Smooth muscle cell (in vitro differentiated cells): ENCODE measurements around the gene ENTPD1. TPM values are rescaled to one million over a fixed set of nuclear protein-coding genes. Genes with fewer than 3 reads are reported as not detected.
A peak's percentile ranks its signal among the peaks of the same experiment; 100 is the strongest.

Experiments
- DNase-seq: peaks from one replicate; lab custom pipeline; 2025; ENCODE audit not compliant: unreplicated experiment; lab: John Stamatoyannopoulos, UW
- H2AFZ ChIP-seq: fragments of 200-600 bp; sonication (generic); 2 replicates; pipeline ENCODE4 v1.6.0; 2016; ENCODE audit warnings: antibody characterized with exemption, low read depth, mild to moderate bottlenecking
- H3F3A ChIP-seq: fragments of 200-600 bp; sonication (generic); 2 replicates; pipeline ENCODE4 v1.6.0; 2017; ENCODE audit warnings: antibody characterized with exemption, low read depth
- H3K27ac ChIP-seq: fragments of 200-600 bp; sonication (generic); 2 replicates; pipeline ENCODE4 v1.5.1; 2016; ENCODE audit warnings: low read depth, mild to moderate bottlenecking
- H3K27me3 ChIP-seq: fragments of 200-600 bp; sonication (generic); 2 replicates; pipeline ENCODE4 v1.6.1; 2016; ENCODE audit warnings: low read depth, mild to moderate bottlenecking
- H3K36me3 ChIP-seq: fragments of 200-600 bp; sonication (generic); 2 replicates; pipeline ENCODE4 v1.5.1; 2016; ENCODE audit warnings: low read depth
- H3K4me1 ChIP-seq: fragments of 200-600 bp; sonication (generic); 2 replicates; pipeline ENCODE4 v1.5.1; 2016; ENCODE audit warnings: low read depth
- H3K4me2 ChIP-seq: fragments of 200-600 bp; sonication (generic); 2 replicates; pipeline ENCODE4 v1.6.0; 2016; ENCODE audit warnings: mild to moderate bottlenecking
- H3K4me3 ChIP-seq: fragments of 200-600 bp; sonication (generic); 2 replicates; pipeline ENCODE4 v1.5.1; 2016; ENCODE audit warnings: mild to moderate bottlenecking
- H3K79me2 ChIP-seq: fragments of 200-600 bp; sonication (generic); 2 replicates; pipeline ENCODE4 v1.6.0; 2016; ENCODE audit warnings: low read depth, mild to moderate bottlenecking
- H3K9ac ChIP-seq: fragments of 200-600 bp; sonication (generic); 2 replicates; pipeline ENCODE4 v1.6.0; 2016; ENCODE audit warnings: low read depth
- H3K9me3 ChIP-seq: fragments of 200-600 bp; sonication (generic); replicated peaks from 2 replicates; pipeline ENCODE4 v1.5.1; 2016; ENCODE audit warnings: low read depth
- H4K20me1 ChIP-seq: fragments of 200-600 bp; sonication (generic); 2 replicates; pipeline ENCODE4 v1.6.0; 2016; ENCODE audit warnings: low read depth
- WGBS: methylation state at CpG from one replicate; pipeline ENCODE4 v1.1.7; 2016; ENCODE audit warnings: low lambda C conversion rate; 5-methylcytosine and 5-hydroxymethylcytosine counted together
- polyA plus RNA-seq: library from polyadenylated mRNA; unstranded; fragments of >200 nt; fragmentation: Nextera tagmentation; extraction: Ambion mirVana; gene quantifications from 2 replicates; pipeline ENCODE4 v1.2.1, GENCODE V29; 2016
- total RNA-seq: library from RNA; depleted of rRNA; stranded (reverse); fragments of >200 nt; gene quantifications from 2 replicates; pipeline ENCODE4 v1.2.3, GENCODE V29; 2014
- TF ChIP-seq, protein P1 (sequence below): fragments of 200-600 bp; sonication (generic); IDR thresholded peaks from 2 replicates; pipeline ENCODE4 v1.5.1; 2017; ENCODE audit warnings: borderline replicate concordance, mild to moderate bottlenecking, antibody characterized with exemption; ENCODE audit not compliant: insufficient read depth, poor library complexity, severe bottlenecking

The ENTPD1 gene
- total and polyA plus RNA-seq, 2 experiments from 2014 or later: 2.7 to 5.0 TPM

DNA sequence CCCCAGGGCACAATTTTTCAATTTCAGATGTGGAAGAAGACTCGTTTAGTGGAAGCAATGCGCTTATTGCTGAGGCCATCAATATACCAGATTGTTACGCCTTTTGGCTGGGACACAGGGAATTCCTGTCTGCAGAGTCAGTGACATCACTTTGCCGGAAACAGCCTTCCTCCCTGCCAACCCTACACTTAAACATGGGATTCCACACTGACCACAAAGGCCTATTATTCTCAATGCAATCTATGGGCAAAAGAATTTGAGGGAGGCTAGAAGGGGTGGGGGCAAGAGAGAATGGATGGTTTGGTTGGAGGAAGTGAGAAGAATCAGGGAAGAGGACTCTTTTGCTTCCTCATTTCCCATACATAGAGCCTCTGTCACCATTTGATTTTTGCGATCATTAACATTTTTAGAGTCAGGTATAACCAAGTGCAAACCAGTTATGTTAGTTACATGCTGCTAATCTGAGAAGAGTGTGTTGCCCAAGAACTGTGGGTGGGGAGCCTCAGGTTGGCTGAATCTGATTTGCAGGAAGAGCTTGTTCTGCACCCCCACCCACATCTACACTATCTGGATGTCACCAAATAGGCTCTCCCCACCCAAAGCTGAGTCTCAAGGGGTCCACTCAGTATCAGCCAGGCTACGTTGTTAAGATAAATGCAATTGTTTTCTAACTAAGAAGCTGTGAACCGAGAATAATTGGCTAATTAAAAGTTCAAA lies 58.2 kb downstream of the ENTPD1 start:
- no peaks in the 10 kb centered on the region for H3F3A ChIP-seq
- DNase-seq: no peak
- no peaks in the 10 kb centered on the region for H3K4me1 ChIP-seq
- no peaks in the 10 kb centered on the region for H3K27me3 ChIP-seq
- no peak overlapping the region for H3K4me3 ChIP-seq
- H3K4me2 ChIP-seq: peak overlapping the region; percentile 55
- 64% methylated on average over 7 of the region's 7 CpGs for WGBS
- H3K36me3 ChIP-seq: no peaks in the 10 kb centered on the region
- H3K79me2 ChIP-seq: no peaks in the 10 kb centered on the region
- no peaks in the 10 kb centered on the region for H4K20me1 ChIP-seq
- H3K9me3 ChIP-seq: no peaks in the 10 kb centered on the region
- TF ChIP-seq, protein P1, sequence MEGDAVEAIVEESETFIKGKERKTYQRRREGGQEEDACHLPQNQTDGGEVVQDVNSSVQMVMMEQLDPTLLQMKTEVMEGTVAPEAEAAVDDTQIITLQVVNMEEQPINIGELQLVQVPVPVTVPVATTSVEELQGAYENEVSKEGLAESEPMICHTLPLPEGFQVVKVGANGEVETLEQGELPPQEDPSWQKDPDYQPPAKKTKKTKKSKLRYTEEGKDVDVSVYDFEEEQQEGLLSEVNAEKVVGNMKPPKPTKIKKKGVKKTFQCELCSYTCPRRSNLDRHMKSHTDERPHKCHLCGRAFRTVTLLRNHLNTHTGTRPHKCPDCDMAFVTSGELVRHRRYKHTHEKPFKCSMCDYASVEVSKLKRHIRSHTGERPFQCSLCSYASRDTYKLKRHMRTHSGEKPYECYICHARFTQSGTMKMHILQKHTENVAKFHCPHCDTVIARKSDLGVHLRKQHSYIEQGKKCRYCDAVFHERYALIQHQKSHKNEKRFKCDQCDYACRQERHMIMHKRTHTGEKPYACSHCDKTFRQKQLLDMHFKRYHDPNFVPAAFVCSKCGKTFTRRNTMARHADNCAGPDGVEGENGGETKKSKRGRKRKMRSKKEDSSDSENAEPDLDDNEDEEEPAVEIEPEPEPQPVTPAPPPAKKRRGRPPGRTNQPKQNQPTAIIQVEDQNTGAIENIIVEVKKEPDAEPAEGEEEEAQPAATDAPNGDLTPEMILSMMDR: no peak
- peak overlapping the region; percentile 65 for H3K27ac ChIP-seq
- no peak overlapping the region for H2AFZ ChIP-seq
- H3K9ac ChIP-seq: no peak overlapping the region

DNA sequence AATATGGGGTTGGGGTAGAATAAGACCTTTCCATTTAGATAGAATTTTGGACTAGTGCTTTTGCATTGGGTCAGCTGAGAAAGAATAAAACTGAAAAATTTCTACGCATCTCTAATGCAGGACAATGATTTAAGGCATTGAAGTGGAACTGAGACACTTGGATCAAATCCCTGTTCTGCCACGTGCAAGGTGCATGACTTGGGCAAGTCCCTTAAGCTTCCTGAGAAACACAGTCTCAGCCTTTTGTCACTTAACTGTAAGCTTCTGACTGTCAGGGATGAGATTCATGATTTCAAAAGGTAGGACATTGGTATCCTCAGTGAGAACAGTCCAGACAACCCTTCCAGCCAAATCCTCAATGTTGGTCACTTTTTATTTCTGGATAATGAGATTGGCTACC lies 59.2 kb downstream of the ENTPD1 start:
- no peak overlapping the region for H3K4me3 ChIP-seq
- TF ChIP-seq, protein P1: no peak
- no peak overlapping the region for H3K9ac ChIP-seq
- H3K4me1 ChIP-seq: no peaks in the 10 kb centered on the region
- H3K9me3 ChIP-seq: no peaks in the 10 kb centered on the region
- H4K20me1 ChIP-seq: no peaks in the 10 kb centered on the region
- H3K79me2 ChIP-seq: no peaks in the 10 kb centered on the region
- H3K36me3 ChIP-seq: no peaks in the 10 kb centered on the region
- H3K27me3 ChIP-seq: no peaks in the 10 kb centered on the region
- no peak overlapping the region for H3K27ac ChIP-seq
- no peak overlapping the region for H3K4me2 ChIP-seq
- H2AFZ ChIP-seq: no peak overlapping the region
- no peaks in the 10 kb centered on the region for H3F3A ChIP-seq
- WGBS: 98% methylated on average over 2 of the region's 2 CpGs
- no peak for DNase-seq

DNA sequence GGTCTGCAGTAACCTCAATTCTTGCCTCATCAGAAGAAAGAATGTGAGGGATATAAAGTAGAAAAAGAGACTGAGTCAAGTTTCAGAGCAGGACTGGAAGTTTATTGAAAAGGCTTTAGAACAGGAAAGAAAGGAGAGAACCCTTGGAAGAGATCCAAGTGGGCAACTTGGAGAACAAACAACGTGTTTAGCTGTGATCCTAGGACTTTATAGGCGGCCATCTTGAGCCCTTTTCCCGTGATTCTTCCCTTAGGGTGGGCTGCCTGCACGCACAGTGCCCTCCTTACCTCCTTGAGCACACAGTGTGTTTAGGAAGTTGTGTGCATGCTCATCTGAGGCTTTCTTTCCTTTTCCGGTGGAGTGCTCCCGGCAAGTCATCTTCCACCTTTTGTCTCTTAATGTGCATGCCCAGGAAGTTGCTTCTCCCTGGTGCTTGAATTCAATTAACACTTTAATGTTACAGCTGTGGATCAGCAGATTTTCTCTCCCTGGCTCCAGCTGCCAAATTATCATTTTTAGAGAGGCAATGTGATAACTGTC lies 59.8 kb downstream of the ENTPD1 start:
- Histone ChIP-seq H3K27ac (no peak overlapping the region), H3F3A (no peaks in the 10 kb centered on the region), H3K79me2 (no peaks in the 10 kb centered on the region), H4K20me1 (no peaks in the 10 kb centered on the region), H3K9ac (no peak overlapping the region), H3K27me3 (no peaks in the 10 kb centered on the region), H3K4me1 (no peaks in the 10 kb centered on the region), H3K4me2 (no peak overlapping the region), H2AFZ (no peak overlapping the region), H3K36me3 (no peaks in the 10 kb centered on the region), H3K9me3 (no peaks in the 10 kb centered on the region), H3K4me3 (no peak overlapping the region)
- DNase-seq: no peak
- TF ChIP-seq, protein P1: no peak
- WGBS: 80% methylated on average over 6 of the region's 6 CpGs

DNA sequence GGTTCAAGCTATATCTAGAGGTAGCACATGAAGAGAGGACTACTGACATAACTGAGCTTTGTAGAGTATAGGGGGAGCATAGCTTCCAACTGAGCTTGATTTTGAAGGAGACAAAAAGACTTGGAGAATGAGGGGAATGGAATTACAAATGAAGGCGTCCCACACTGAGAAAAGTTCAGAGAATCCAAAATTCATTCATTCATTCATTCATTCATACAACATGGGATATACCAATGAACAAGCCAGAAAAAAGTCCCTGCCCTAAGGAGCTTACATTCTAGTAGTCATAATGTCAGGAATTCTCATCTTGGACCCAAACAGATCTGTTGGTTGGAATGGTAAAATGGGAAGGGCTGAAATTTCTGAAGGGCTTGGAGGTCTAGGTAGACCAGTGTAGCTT lies 62.0 kb downstream of the ENTPD1 start:
- Histone ChIP-seq H3K36me3 (no peaks in the 10 kb centered on the region), H4K20me1 (no peaks in the 10 kb centered on the region), H3K79me2 (no peaks in the 10 kb centered on the region), H2AFZ (no peak overlapping the region), H3K27me3 (no peaks in the 10 kb centered on the region), H3K27ac (peak overlapping the region; percentile 11), H3K9ac (no peak overlapping the region), H3K4me1 (no peaks in the 10 kb centered on the region), H3K9me3 (no peaks in the 10 kb centered on the region), H3K4me2 (no peak overlapping the region), H3F3A (no peaks in the 10 kb centered on the region), H3K4me3 (no peak overlapping the region)
- TF ChIP-seq, protein P1: no peak
- WGBS: 100% methylated on average over 1 of the region's 1 CpG
- no peak for DNase-seq
